K562 (cell line): Measurements from ENCODE around the gene HEATR3. TPM values are rescaled to one million over a fixed set of nuclear protein-coding genes. Genes with fewer than 3 reads are reported as not detected.

Experiments used
- ATAC-seq: fragments of 200-7000 bp; cut with Tn5 transposase; 3 replicates; pipeline ENCODE4 v1.9.1; 2020; ENCODE audit warnings: moderate library complexity
- BruUV-seq: library from RNA; stranded (reverse); fragments of 400-500 nt; replicated peaks from 2 replicates; lab custom pipeline; 2021; lab: Mats Ljungman, UMichigan
- CTCF ChIA-PET: fragments of 300-600 bp; formaldehyde crosslinking; extraction: SDS; loops from one replicate; lab custom pipeline; 2021; ENCODE audit warnings: low intra/inter-chr PET ratio; lab: Yijun Ruan, JAX
- POLR2A ChIA-PET: fragments of 300-600, 350-650 bp; sonication (Branson Sonifier 250); formaldehyde crosslinking; extraction: SDS; loops from one replicate; lab custom pipeline; 2021; ENCODE audit warnings: antibody characterized with exemption, inconsistent platforms; lab: Yijun Ruan, JAX
- DNase-seq, 4 experiments: peaks; one replicate each; pipeline versions ENCODE4 v3.0.0 to v3.0.0-alpha.2; 2011 to 2018; ENCODE audit warnings: low spot score in 3 of 4, mixed read lengths in 3 of 4; ENCODE audit errors: extremely low read depth in 1 of 4
- FAIRE-seq: peaks from 2 replicates; lab custom pipeline; 2011; peaks lifted over from hg19 to GRCh38; lab: Jason Lieb, UNC
- H2AFZ ChIP-seq: 2 replicates; pipeline ENCODE4 v1.6.0; 2011; ENCODE audit warnings: low read depth, low read length, control low read depth, inconsistent platforms
- H3K27ac ChIP-seq: fragments of 200-600 bp; 3 replicates; pipeline ENCODE4 v1.8.0; 2011; ENCODE audit warnings: low read depth, mild to moderate bottlenecking, control low read depth, inconsistent platforms, low read length, moderate library complexity, mixed read lengths; ENCODE audit errors: extremely low read depth
- H3K27me3 ChIP-seq, 2 experiments: fragments of 300-600 bp in 1 of 2; 2 replicates in 1 of 2; 3 replicates in 1 of 2; pipeline versions ENCODE4 v1.6.0 to v1.8.0; 2011; ENCODE audit warnings: inconsistent platforms in 2 of 2, low read length in 2 of 2, mild to moderate bottlenecking in 1 of 2, mixed read lengths in 1 of 2, moderate library complexity in 1 of 2; ENCODE audit not compliant: control insufficient read depth in 2 of 2, insufficient read depth in 2 of 2
- H3K36me3 ChIP-seq: fragments of 300-600 bp; 3 replicates; pipeline ENCODE4 v1.8.0; 2011; ENCODE audit warnings: mild to moderate bottlenecking, low read length, inconsistent platforms; ENCODE audit not compliant: control insufficient read depth, insufficient read depth
- H3K4me1 ChIP-seq, 2 experiments: fragments of 200-600 bp in 1 of 2; replicated peaks in 1 of 2; 2 replicates in 1 of 2; 3 replicates in 1 of 2; pipeline versions ENCODE4 v1.5.1 to v1.8.0; 2011; ENCODE audit warnings: inconsistent platforms in 2 of 2, low read length in 2 of 2, mild to moderate bottlenecking in 1 of 2, mixed read lengths in 1 of 2, moderate library complexity in 1 of 2; ENCODE audit not compliant: control insufficient read depth in 2 of 2, insufficient read depth in 2 of 2
- H3K4me2 ChIP-seq: 2 replicates; pipeline ENCODE4 v1.6.1; 2011; ENCODE audit warnings: low read length, control low read depth, inconsistent platforms, mixed read lengths; ENCODE audit not compliant: insufficient read depth
- H3K4me3 ChIP-seq: fragments of 200-600 bp; sonication (generic), shearing (Covaris generic); 2 replicates; pipeline ENCODE4 v1.5.1; 2016; ENCODE audit warnings: control low read depth, inconsistent platforms
- H3K79me2 ChIP-seq: fragments of 200-600 bp; 3 replicates; pipeline ENCODE4 v1.8.0; 2011; ENCODE audit warnings: low read length, inconsistent platforms; ENCODE audit not compliant: control insufficient read depth, insufficient read depth
- H3K9ac ChIP-seq, 2 experiments: 2 replicates each; pipeline versions ENCODE4 v1.6.0 to v1.6.1; 2011; ENCODE audit warnings: low read depth in 2 of 2, low read length in 2 of 2, control low read depth in 1 of 2, inconsistent platforms in 1 of 2, mild to moderate bottlenecking in 1 of 2, mixed read lengths in 1 of 2; ENCODE audit not compliant: insufficient read depth in 1 of 2
- H3K9me1 ChIP-seq: one replicate; pipeline ENCODE4 v1.6.0; 2011; ENCODE audit warnings: inconsistent platforms, mild to moderate bottlenecking, low read length, moderate library complexity; ENCODE audit not compliant: control insufficient read depth, insufficient read depth
- H3K9me3 ChIP-seq: replicated peaks from 2 replicates; pipeline ENCODE4 v1.5.1; 2011; ENCODE audit warnings: low read depth, low read length, inconsistent platforms; ENCODE audit not compliant: control insufficient read depth, insufficient read depth
- H4K20me1 ChIP-seq: replicated peaks from 2 replicates; pipeline ENCODE4 v1.6.1; 2011; ENCODE audit warnings: low read length, inconsistent platforms, mixed read lengths; ENCODE audit not compliant: control insufficient read depth, insufficient read depth
- NBN ChIP-seq: fragments of 450-650 bp; IDR thresholded peaks from 2 replicates; pipeline ENCODE4 v1.6.1; 2016; ENCODE audit warnings: low read depth, mild to moderate bottlenecking
- TCF7 ChIP-seq: sonication (generic); IDR thresholded peaks from 2 replicates; pipeline ENCODE4 v1.6.1; 2016; ENCODE audit warnings: antibody characterized with exemption, borderline replicate concordance
- YBX1 ChIP-seq: fragments of 450-650 bp; IDR thresholded peaks from 2 replicates; pipeline ENCODE4 v1.7.1; 2016; ENCODE audit warnings: mild to moderate bottlenecking
- ZNF609 ChIP-seq: sonication (generic); formaldehyde crosslinking; IDR thresholded peaks from 2 replicates; pipeline ENCODE4 v1.8.1; 2023; ENCODE audit warnings: missing genetic modification reagents, mild to moderate bottlenecking, borderline replicate concordance
- WGBS: fragments of 100-300 bp; shearing (Covaris generic); methylation state at CpG from one replicate; pipeline ENCODE4 v1.1.6; 2016; ENCODE audit warnings: low coverage, mixed read lengths; ENCODE audit not compliant: insufficient coverage; ENCODE audit errors: missing lambda C conversion rate; 5-methylcytosine and 5-hydroxymethylcytosine counted together
- in situ Hi-C: fragments of 300-500 bp; cut with MboI; formaldehyde crosslinking; loops from 4 replicates; pipeline ENCODE4 v1.15.0; 2018; ENCODE audit warnings: inconsistent platforms, mixed read lengths
- intact Hi-C: fragments of 100-400 bp; cut with micrococcal nuclease; formaldehyde crosslinking; loops from 2 replicates; pipeline ENCODE4 v1.14.2; 2022
- polyA plus RNA-seq, 8 experiments: library from polyadenylated mRNA; depleted of rRNA in 4 of 8; stranded (reverse) in 5 of 8; unstranded in 3 of 8; fragments of >200 nt; fragmentation: Nextera tagmentation in 2 of 8; fragmentation: Illumina TruSeq in 1 of 8; extraction: Ambion mirVana in 2 of 8; extraction: Trizol in 1 of 8; gene quantifications; 2 replicates each; pipeline versions ENCODE4 v1.2.1 to v1.2.3, GENCODE V29; 2011 to 2014; ENCODE audit warnings: inconsistent platforms in 1 of 8, missing spikeins in 1 of 8
- total RNA-seq, 7 experiments: library from RNA; depleted of rRNA in 6 of 7; stranded (reverse); fragments of >200 nt in 6 of 7; fragmentation: Illumina TruSeq in 2 of 7; extraction: Trizol in 2 of 7; gene quantifications; 2 replicates each; pipeline versions ENCODE4 v1.2.1 to v1.2.3, GENCODE V29; 2011 to 2021; ENCODE audit warnings: low replicate concordance in 1 of 7

The HEATR3 gene
- total and polyA plus RNA-seq, 9 of the 15 experiments (the other 6 are each of a cell fraction or from before 2014, with no cell fraction given), result 1.7 to 30.2 (median 18.8) TPM

GRCh38 chr16:50151322-50151721 lies 85.6 kb downstream of the HEATR3 start:
- peak overlapping the region; percentile 94 for H2AFZ ChIP-seq
- ChIA-PET CTCF (no interaction called here), POLR2A (interaction anchor here (0.6 to 0.8 kb wide), 2 partner anchors 34 to 55 kb away, joined by 3 read pairs; no protein-coding TSS in a partner anchor)
- no peaks in the 10 kb centered on the region for H3K36me3 ChIP-seq
- peaks cover 28% of the 10 kb centered on the region for H3K79me2 ChIP-seq
- no peak for FAIRE-seq
- H3K4me2 ChIP-seq, result no peak overlapping the region
- no peak overlapping the region for H3K4me3 ChIP-seq
- in situ Hi-C loops (no loop called here), intact Hi-C loops (no loop called here)
- H3K9ac ChIP-seq, result no peak overlapping the region
- H3K9me3 ChIP-seq, result no peaks in the 10 kb centered on the region
- no peak overlapping the region for H3K27ac ChIP-seq
- peaks cover 21 to 25% of the 10 kb centered on the region in 2 experiments; a peak in 4 of 5 replicates for H3K4me1 ChIP-seq
- no TSS peak for BruUV-seq
- H3K9me1 ChIP-seq, result no peaks in the 10 kb centered on the region
- no peak for TF ChIP-seq TCF7
- TF ChIP-seq ZNF609, result no peak
- no peak for TF ChIP-seq YBX1
- no peak for TF ChIP-seq NBN
- WGBS, result 95% methylated on average over 5 of the region's 5 CpGs
- H3K27me3 ChIP-seq, result no peaks in the 10 kb centered on the region
- ATAC-seq, result no peak
- DNase-seq, result no peak
- peaks cover 18% of the 10 kb centered on the region for H4K20me1 ChIP-seq
